ENCODE measurements around the gene CHIT1. TPM values are rescaled to one million over a fixed set of nuclear protein-coding genes. Genes with fewer than 3 reads are reported as not detected.

The CHIT1 gene
- total RNA-seq, 4 donors from 2014 or later = 0.67 to 4.1 TPM; not detected in 2

- H3K27me3 ChIP-seq = no peaks in the 10 kb centered on the region
- DNase-seq = peak in 2 of 3 donors; percentile 19 to 82
- H3K4me1 ChIP-seq = peaks cover 0 to 8% (median 0%) of the 10 kb centered on the region in 4 donors
- H3K27ac ChIP-seq = no peak overlapping the region
- TF ChIP-seq POLR2A (IDR thresholded peaks at IDR 0.05) = no peak
- peak; percentile 49 to 79 (median 69) for TF ChIP-seq CTCF (IDR thresholded peaks at IDR 0.05)
- H3K9me3 ChIP-seq = no peaks in the 10 kb centered on the region
- no peak overlapping the region for H3K4me3 ChIP-seq
- H3K36me3 ChIP-seq = no peaks in the 10 kb centered on the region
Measured at GRCh38 chr1:203216274-203217138, 13.0 kb downstream of the CHIT1 start.

DNA sequence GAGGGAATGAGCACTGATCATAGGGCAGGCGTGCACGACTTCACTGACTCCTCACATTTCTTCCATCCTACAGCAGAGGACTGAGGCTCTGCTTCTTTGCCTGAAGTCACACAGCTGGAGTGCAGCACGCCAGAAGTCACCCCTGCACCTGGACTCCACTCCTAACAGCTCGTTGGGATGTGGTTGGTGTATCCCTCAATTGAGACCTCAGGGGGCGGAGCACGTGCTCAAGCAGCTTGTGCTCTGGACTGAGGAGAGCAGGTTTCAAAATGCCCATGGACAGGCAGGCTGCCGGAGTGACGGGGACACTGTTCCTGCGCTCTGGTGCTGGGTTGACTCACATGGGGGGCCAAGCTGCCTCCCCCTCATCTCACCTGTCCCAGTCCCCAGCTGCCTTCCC, 13.9 kb downstream of the CHIT1 start:
- TF ChIP-seq POLR2A (IDR thresholded peaks at IDR 0.05) (no peak), CTCF (IDR thresholded peaks at IDR 0.05) (no peak)
- H3K36me3 ChIP-seq = no peaks in the 10 kb centered on the region
- DNase-seq = no peak

DNA sequence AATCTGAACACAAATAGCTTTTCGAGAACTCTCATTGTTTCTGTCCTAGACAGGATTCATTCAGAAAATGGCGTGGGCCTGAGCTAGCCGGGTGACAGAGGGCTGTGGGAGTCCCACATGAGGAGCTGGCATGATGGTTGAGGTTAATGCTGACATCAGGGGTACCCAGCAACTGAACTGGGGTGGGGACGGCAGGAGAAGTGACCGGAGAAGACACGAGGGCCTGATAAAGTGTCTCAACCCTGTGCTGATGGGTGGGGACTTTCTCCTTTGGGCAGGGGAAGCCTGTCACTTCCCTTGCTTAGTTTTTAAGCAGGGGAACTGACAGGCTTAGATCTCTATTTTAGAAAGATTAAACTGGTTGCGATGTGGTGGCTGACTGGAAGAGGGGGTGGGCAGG, 14.6 kb downstream of the CHIT1 start:
- peaks cover 0 to 8% (median 0%) of the 10 kb centered on the region in 4 donors for H3K4me1 ChIP-seq
- no peaks in the 10 kb centered on the region for H3K9me3 ChIP-seq
- no peak for TF ChIP-seq CTCF (IDR thresholded peaks at IDR 0.05)
- TF ChIP-seq POLR2A (IDR thresholded peaks at IDR 0.05) = no peak
- no peak for DNase-seq
- no peaks in the 10 kb centered on the region for H3K36me3 ChIP-seq
- H3K27ac ChIP-seq = no peak overlapping the region
- H3K4me3 ChIP-seq = no peak overlapping the region
- no peaks in the 10 kb centered on the region for H3K27me3 ChIP-seq

More for the DNA sequence above, 13.9 kb downstream of the CHIT1 start:
- H3K27ac ChIP-seq = no peak overlapping the region
- H3K4me3 ChIP-seq = no peak overlapping the region
- no peaks in the 10 kb centered on the region for H3K27me3 ChIP-seq
- no peaks in the 10 kb centered on the region for H3K9me3 ChIP-seq
- H3K4me1 ChIP-seq = peaks cover 0 to 8% (median 0%) of the 10 kb centered on the region in 4 donors

DNA sequence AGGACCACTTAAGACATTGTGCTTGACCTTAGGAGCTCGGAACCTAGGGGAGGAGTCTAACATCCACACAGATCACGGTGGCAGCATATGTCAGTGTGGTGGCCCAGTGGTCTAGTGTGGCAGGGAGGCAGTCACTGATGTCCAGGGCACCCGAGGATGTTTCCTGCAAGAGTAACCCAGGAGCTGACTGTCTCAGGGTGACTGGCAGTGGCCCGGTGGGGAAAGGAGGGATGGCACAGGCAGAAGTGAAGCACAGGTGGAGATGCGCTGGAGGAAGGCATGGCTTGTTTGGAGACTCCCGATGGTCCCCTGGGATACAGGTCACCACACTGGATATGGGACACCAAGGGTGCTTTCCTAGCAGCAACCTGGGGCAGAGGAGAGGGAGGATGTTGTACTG, 16.3 kb downstream of the CHIT1 start:
- no peak for DNase-seq
- TF ChIP-seq CTCF (IDR thresholded peaks at IDR 0.05) (no peak), POLR2A (IDR thresholded peaks at IDR 0.05) (no peak)

DNA sequence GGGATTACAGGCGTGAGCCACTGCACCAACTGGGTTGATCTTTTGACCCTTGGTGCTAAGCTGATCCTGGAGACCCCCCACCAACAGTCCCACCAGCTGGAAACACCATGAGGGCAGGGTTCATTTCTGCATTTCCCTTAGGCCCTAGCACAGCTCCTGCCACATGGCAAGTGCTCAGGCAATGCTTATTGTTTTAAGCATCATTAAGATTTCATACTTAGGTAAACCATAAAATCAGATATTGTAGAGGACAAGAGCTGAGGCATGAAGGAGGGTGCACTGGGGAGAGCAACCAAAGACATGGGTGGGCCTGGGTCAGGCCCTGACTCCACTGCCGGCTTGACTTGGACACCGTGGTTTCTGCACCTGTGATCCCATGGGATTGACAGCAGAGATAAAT, 17.7 kb downstream of the CHIT1 start:
- TF ChIP-seq CTCF (IDR thresholded peaks at IDR 0.05) = no peak
- TF ChIP-seq POLR2A (IDR thresholded peaks at IDR 0.05) = no peak
- Histone ChIP-seq H3K27me3 (no peaks in the 10 kb centered on the region), H3K4me3 (no peak overlapping the region), H3K36me3 (no peaks in the 10 kb centered on the region), H3K27ac (no peak overlapping the region), H3K4me1 (peaks cover 0 to 8% (median 0%) of the 10 kb centered on the region in 4 donors), H3K9me3 (no peaks in the 10 kb centered on the region)
- no peak for DNase-seq

More for the DNA sequence above, 16.3 kb downstream of the CHIT1 start:
- Histone ChIP-seq H3K27me3 (no peaks in the 10 kb centered on the region), H3K36me3 (no peaks in the 10 kb centered on the region), H3K4me1 (peaks cover 0 to 8% (median 0%) of the 10 kb centered on the region in 4 donors), H3K9me3 (no peaks in the 10 kb centered on the region), H3K27ac (no peak overlapping the region), H3K4me3 (no peak overlapping the region)
